H1 (cell line): ENCODE measurements around the gene DGKI.

ENCODE experiments used
- ATF2 ChIP-seq: IDR thresholded peaks from 2 replicates; pipeline ENCODE4 v1.6.1; 2012; ENCODE audit warnings: low read length, inconsistent platforms
- BRCA1 ChIP-seq: IDR thresholded peaks from 2 replicates; pipeline ENCODE4 v1.6.1; 2012; ENCODE audit warnings: low read depth, low read length, improper control_type of control experiment
- CHD1 ChIP-seq: IDR thresholded peaks from 2 replicates; pipeline ENCODE4 v1.6.1; 2012; ENCODE audit warnings: low read depth, low read length, improper control_type of control experiment
- CHD7 ChIP-seq: fragments of 300-600 bp; sonication (generic); IDR thresholded peaks from 2 replicates; pipeline ENCODE4 v1.7.1; 2012; ENCODE audit warnings: low read length, moderate library complexity, mild to moderate bottlenecking, inconsistent platforms; ENCODE audit not compliant: insufficient replicate concordance
- CTCF ChIP-seq, 3 experiments: IDR thresholded peaks; 1 replicate in 2 of 3; 2 replicates in 1 of 3; pipeline versions ENCODE4 v1.5.1 to v1.6.1; 2011; ENCODE audit warnings: low read length in 3 of 3, mild to moderate bottlenecking in 3 of 3, inconsistent platforms in 2 of 3, low read depth in 1 of 3, moderate library complexity in 1 of 3; ENCODE audit not compliant: insufficient read depth in 1 of 3; ENCODE audit errors: control extremely low read depth in 1 of 3
- EP300 ChIP-seq, 2 experiments: IDR thresholded peaks; 1 replicate in 1 of 2; 2 replicates in 1 of 2; pipeline ENCODE4 v1.6.1; 2011 to 2012; ENCODE audit warnings: low read depth in 2 of 2, low read length in 2 of 2, mild to moderate bottlenecking in 2 of 2, borderline replicate concordance in 1 of 2, inconsistent platforms in 1 of 2, moderate library complexity in 1 of 2
- EZH2 ChIP-seq: fragments of 200-600 bp; sonication (generic); IDR thresholded peaks from 2 replicates; pipeline ENCODE4 v1.7.1; 2012; ENCODE audit warnings: low read depth, mild to moderate bottlenecking, moderate library complexity, low read length, inconsistent platforms; ENCODE audit not compliant: severe bottlenecking
- KDM1A ChIP-seq: fragments of 200-600, 300-600 bp; sonication (generic); IDR thresholded peaks from 2 replicates; pipeline ENCODE4 v1.7.1; 2016; ENCODE audit warnings: mild to moderate bottlenecking, low read length, borderline replicate concordance
- KDM5A ChIP-seq: fragments of 200-600 bp; IDR thresholded peaks from 2 replicates; pipeline ENCODE4 v1.7.1; 2012; ENCODE audit warnings: mild to moderate bottlenecking, low read length, inconsistent platforms, mixed read lengths
- POLR2A ChIP-seq, 2 experiments: IDR thresholded peaks; 1 replicate in 1 of 2; 2 replicates in 1 of 2; pipeline ENCODE4 v1.6.1; 2011; ENCODE audit warnings: low read depth in 2 of 2, low read length in 2 of 2, mild to moderate bottlenecking in 2 of 2; ENCODE audit errors: control extremely low read depth in 1 of 2
- RFX5 ChIP-seq: IDR thresholded peaks from 2 replicates; pipeline ENCODE4 v1.6.1; 2011; ENCODE audit warnings: low read depth, low read length, improper control_type of control experiment, borderline replicate concordance
- SIRT6 ChIP-seq: IDR thresholded peaks from one replicate; pipeline ENCODE4 v1.7.1; 2012; ENCODE audit warnings: low read length, inconsistent platforms
- SUZ12 ChIP-seq: fragments of 200-600 bp; sonication (generic); IDR thresholded peaks from 2 replicates; pipeline ENCODE4 v1.6.1; 2012; ENCODE audit warnings: mild to moderate bottlenecking, inconsistent platforms, low read length, moderate library complexity, mixed read lengths
- ZNF274 ChIP-seq: IDR thresholded peaks from 2 replicates; pipeline ENCODE4 v1.7.0; 2012; ENCODE audit warnings: low read length, borderline replicate concordance; ENCODE audit errors: extremely low read depth

GRCh38 chr7:137413901-137414300 lies 432.9 kb downstream of the DGKI start:
- TF ChIP-seq RFX5 (no peak), ATF2 (no peak), ZNF274 (no peak), CTCF (IDR thresholded peaks at IDR 0.05; ENCODE audit: control extremely low read depth in 1 of 3, insufficient read depth in 1 of 3, low read depth in 1 of 3, low read length in 3 of 3) (no peak), POLR2A (IDR thresholded peaks at IDR 0.05; ENCODE audit: control extremely low read depth in 1 of 2, low read depth in 2 of 2, low read length in 2 of 2) (no peak), KDM1A (no peak), BRCA1 (no peak), EZH2 (no peak), SUZ12 (no peak), CHD1 (no peak), SIRT6 (no peak), KDM5A (no peak), CHD7 (no peak), EP300 (IDR thresholded peaks at IDR 0.05; ENCODE audit: borderline replicate concordance in 1 of 2, low read depth in 2 of 2, low read length in 2 of 2) (no peak)
